HG03039 (cell line): Measurements from ENCODE around the gene CCDC15.

Experiments
- ATAC-seq: cut with Tn5 transposase; IDR thresholded peaks from one replicate; pipeline ENCODE4 v1.9.1; 2021; ENCODE audit warnings: mild to moderate bottlenecking, moderate library complexity; ENCODE audit not compliant: unreplicated experiment

Gene CCDC15

GRCh38 chr11:125064070-125064469 lies 110.1 kb downstream of the CCDC15 start:
- ATAC-seq = no peak

GRCh38 chr11:125068368-125068767 lies 114.4 kb downstream of the CCDC15 start:
- ATAC-seq = no peak

- ATAC-seq = no peak
Measured at GRCh38 chr11:125069008-125069407, 115.0 kb downstream of the CCDC15 start.

- ATAC-seq = no peak
Measured at GRCh38 chr11:125069796-125070195, 115.8 kb downstream of the CCDC15 start.

GRCh38 chr11:125070699-125071254 lies 116.8 kb downstream of the CCDC15 start:
- peak; percentile 64 for ATAC-seq

GRCh38 chr11:125071435-125071834 lies 117.4 kb downstream of the CCDC15 start:
- ATAC-seq = no peak

- ATAC-seq = no peak
Measured at GRCh38 chr11:125071846-125072217, 117.8 kb downstream of the CCDC15 start.

- ATAC-seq = peak; percentile 80
Measured at GRCh38 chr11:125072218-125072960, 118.4 kb downstream of the CCDC15 start.

- no peak for ATAC-seq
Measured at GRCh38 chr11:125072961-125073590, 119.1 kb downstream of the CCDC15 start.

- ATAC-seq = no peak
Measured at GRCh38 chr11:125073616-125074483, 119.8 kb downstream of the CCDC15 start.

GRCh38 chr11:125074511-125075241 lies 120.7 kb downstream of the CCDC15 start:
- ATAC-seq = no peak

- no peak for ATAC-seq
Measured at GRCh38 chr11:125075242-125075625, 121.2 kb downstream of the CCDC15 start.

- ATAC-seq = no peak
Measured at GRCh38 chr11:125075900-125076317, 121.9 kb downstream of the CCDC15 start.

- ATAC-seq = no peak
Measured at GRCh38 chr11:125076378-125076945, 122.5 kb downstream of the CCDC15 start.

GRCh38 chr11:125078016-125078415 lies 124.0 kb downstream of the CCDC15 start:
- no peak for ATAC-seq

GRCh38 chr11:125078516-125079140 lies 124.6 kb downstream of the CCDC15 start:
- ATAC-seq = no peak

- ATAC-seq = no peak
Measured at GRCh38 chr11:125079151-125079877, 125.3 kb downstream of the CCDC15 start.

- ATAC-seq = no peak
Measured at GRCh38 chr11:125079878-125080530, 126.0 kb downstream of the CCDC15 start.

- ATAC-seq = no peak
Measured at GRCh38 chr11:125080531-125080911, 126.5 kb downstream of the CCDC15 start.
